SK-N-SH (cell line): ENCODE results near the gene SAMD4A. TPM values are rescaled to one million over a fixed set of nuclear protein-coding genes. Genes with fewer than 3 reads are reported as not detected.

ENCODE experiments used
- CTCF ChIA-PET: fragments of 300-600, 350-600 bp; formaldehyde crosslinking; extraction: SDS; loops from one replicate; lab custom pipeline; 2021; lab: Yijun Ruan, JAX
- POLR2A ChIA-PET: fragments of 350-600 bp; sonication (Branson Sonifier 250); formaldehyde crosslinking; extraction: SDS; loops from one replicate; lab custom pipeline; 2020; ENCODE audit warnings: antibody characterized with exemption, inconsistent platforms; lab: Yijun Ruan, JAX
- DNase-seq: peaks from one replicate; pipeline ENCODE4 v3.0.0; 2012
- H2AFZ ChIP-seq: fragments of 200-600 bp; sonication (generic); 2 replicates; pipeline ENCODE4 v1.8.1; 2016; ENCODE audit warnings: antibody characterized with exemption, mild to moderate bottlenecking, low read depth
- H3F3A ChIP-seq: fragments of 200-600 bp; sonication (generic); replicated peaks from 2 replicates; pipeline ENCODE3; 2016; ENCODE audit warnings: antibody characterized with exemption, mild to moderate bottlenecking; ENCODE audit not compliant: insufficient read depth
- H3K27ac ChIP-seq, 2 experiments: fragments of 200-500 bp in 1 of 2; fragments of 200-600 bp in 1 of 2; sonication (Bioruptor generic) in 1 of 2; sonication (generic), shearing (Covaris generic) in 1 of 2; 2 replicates each; pipeline versions ENCODE4 v1.5.1 to v1.6.1; 2014 to 2016; ENCODE audit warnings: low read depth in 2 of 2, inconsistent platforms in 1 of 2, low read length in 1 of 2, mild to moderate bottlenecking in 1 of 2, mixed read lengths in 1 of 2
- H3K27me3 ChIP-seq: fragments of 200-600 bp; sonication (generic), shearing (Covaris generic); 2 replicates; pipeline ENCODE4 v1.6.1; 2016; ENCODE audit warnings: mixed run types; ENCODE audit not compliant: insufficient read depth
- H3K36me3 ChIP-seq, 2 experiments: fragments of 200-500 bp in 1 of 2; fragments of 200-600 bp in 1 of 2; sonication (Bioruptor generic) in 1 of 2; sonication (generic) in 1 of 2; replicated peaks in 1 of 2; 2 replicates each; pipeline versions ENCODE3 to v1.5.1; 2014 to 2016; ENCODE audit warnings: low read length in 1 of 2, mild to moderate bottlenecking in 1 of 2; ENCODE audit not compliant: insufficient read depth in 2 of 2, control insufficient read depth in 1 of 2
- H3K4me1 ChIP-seq, 2 experiments: fragments of 200-500 bp in 1 of 2; fragments of 200-600 bp in 1 of 2; sonication (Bioruptor generic) in 1 of 2; sonication (generic), shearing (Covaris generic) in 1 of 2; 2 replicates each; pipeline versions ENCODE4 v1.5.1 to v1.6.1; 2014 to 2016; ENCODE audit warnings: low read depth in 1 of 2, low read length in 1 of 2, mixed run types in 1 of 2; ENCODE audit not compliant: insufficient read depth in 2 of 2, control insufficient read depth in 1 of 2
- H3K4me2 ChIP-seq: fragments of 200-600 bp; sonication (generic), shearing (Covaris generic); 2 replicates; pipeline ENCODE4 v1.6.1; 2017; ENCODE audit warnings: mixed run types
- H3K4me3 ChIP-seq, 2 experiments: fragments of 200-500 bp in 1 of 2; fragments of 200-600 bp in 1 of 2; sonication (Bioruptor generic) in 1 of 2; sonication (generic), shearing (Covaris generic) in 1 of 2; 2 replicates each; pipeline versions ENCODE4 v1.5.1 to v1.8.1; 2014 to 2016; ENCODE audit warnings: low read depth in 2 of 2, inconsistent platforms in 1 of 2, low read length in 1 of 2, mild to moderate bottlenecking in 1 of 2, mixed read lengths in 1 of 2, moderate library complexity in 1 of 2
- H3K79me2 ChIP-seq: fragments of 200-600 bp; sonication (generic); 2 replicates; pipeline ENCODE4 v1.8.1; 2017; ENCODE audit warnings: mild to moderate bottlenecking; ENCODE audit not compliant: insufficient read depth
- H3K9ac ChIP-seq: fragments of 200-600 bp; sonication (generic); 2 replicates; pipeline ENCODE4 v1.6.1; 2017; ENCODE audit warnings: mixed run types
- H3K9me2 ChIP-seq: fragments of 200-600 bp; sonication (generic); 2 replicates; pipeline ENCODE4 v1.6.1; 2017; ENCODE audit warnings: mixed run types
- H3K9me3 ChIP-seq: fragments of 200-600 bp; sonication (generic); 2 replicates; pipeline ENCODE4 v1.6.1; 2017; ENCODE audit warnings: mixed run types, mild to moderate bottlenecking, moderate library complexity
- H4K20me1 ChIP-seq: fragments of 200-600 bp; sonication (generic); 2 replicates; pipeline ENCODE4 v1.6.1; 2017; ENCODE audit warnings: mild to moderate bottlenecking, mixed run types; ENCODE audit not compliant: insufficient read depth
- EP300 ChIP-seq, 2 experiments: IDR thresholded peaks; 2 replicates each; pipeline versions ENCODE4 v1.4.0 to v1.6.1; 2012; ENCODE audit warnings: borderline replicate concordance in 1 of 2, low read depth in 1 of 2, low read length in 1 of 2
- FOSL2 ChIP-seq: IDR thresholded peaks from 2 replicates; pipeline ENCODE4 v1.4.0; 2012; ENCODE audit warnings: low read depth, mild to moderate bottlenecking, moderate library complexity, borderline replicate concordance
- GABPA ChIP-seq: IDR thresholded peaks from 2 replicates; pipeline ENCODE4 v1.4.0; 2012; ENCODE audit warnings: low read depth, mild to moderate bottlenecking
- GATA2 ChIP-seq: sonication (generic); formaldehyde crosslinking; IDR thresholded peaks from 2 replicates; pipeline ENCODE4 v1.5.0; 2020; ENCODE audit warnings: mild to moderate bottlenecking, missing genetic modification reagents
- JUND ChIP-seq: IDR thresholded peaks from 2 replicates; pipeline ENCODE4 v1.4.0; 2012
- MXI1 ChIP-seq: IDR thresholded peaks from 2 replicates; pipeline ENCODE4 v1.6.1; 2012; ENCODE audit warnings: mild to moderate bottlenecking, low read depth, low read length, improper control_type of control experiment
- NFIC ChIP-seq: IDR thresholded peaks from 2 replicates; pipeline ENCODE4 v1.4.0; 2012; ENCODE audit warnings: borderline replicate concordance
- NRF1 ChIP-seq: IDR thresholded peaks from 2 replicates; pipeline ENCODE4 v1.6.1; 2012; ENCODE audit warnings: low read depth, mild to moderate bottlenecking, low read length
- REST ChIP-seq: IDR thresholded peaks from 2 replicates; pipeline ENCODE4 v1.6.1; 2012; ENCODE audit warnings: mild to moderate bottlenecking, low read depth, low read length, moderate library complexity
- RFX5 ChIP-seq: IDR thresholded peaks from 2 replicates; pipeline ENCODE4 v1.6.1; 2012; ENCODE audit warnings: mild to moderate bottlenecking, improper control_type of control experiment, low read length
- SMC3 ChIP-seq: IDR thresholded peaks from 2 replicates; pipeline ENCODE4 v1.6.1; 2012; ENCODE audit warnings: low read depth, low read length, improper control_type of control experiment
- TEAD4 ChIP-seq: IDR thresholded peaks from 2 replicates; pipeline ENCODE4 v1.4.0; 2012; ENCODE audit warnings: mild to moderate bottlenecking, borderline replicate concordance; ENCODE audit not compliant: insufficient read depth
- USF1 ChIP-seq: IDR thresholded peaks from 2 replicates; pipeline ENCODE4 v1.4.0; 2012; ENCODE audit warnings: low read depth, borderline replicate concordance
- ZBTB33 ChIP-seq: IDR thresholded peaks from 2 replicates; pipeline ENCODE4 v1.4.0; 2012; ENCODE audit warnings: low read depth, borderline replicate concordance
- WGBS: methylation state at CpG from one replicate; pipeline ENCODE4 v1.1.6; 2017; ENCODE audit warnings: low lambda C conversion rate; 5-methylcytosine and 5-hydroxymethylcytosine counted together
- polyA plus RNA-seq, 3 experiments: library from polyadenylated mRNA; depleted of rRNA; stranded (reverse); fragments of >200 nt; gene quantifications; 2 replicates each; pipeline ENCODE4 v1.2.3, GENCODE V29; 2012

The SAMD4A gene
- polyA plus RNA-seq, 1 of the 3 experiments (the other 2 are of a cell fraction), result 5.0 TPM

- TF ChIP-seq REST (no peak), NFIC (no peak), RFX5 (no peak), MXI1 (no peak), FOSL2 (no peak)
Measured at GRCh38 chr14:54838931-54839512, 272.1 kb downstream of the SAMD4A start (continued).

GRCh38 chr14:54839701-54840119, 272.8 kb downstream of the SAMD4A start:
- CTCF ChIA-PET, result interaction anchor here (1.1 to 1.5 kb wide), 2 partner anchors 12 to 22 kb away, joined by 3 read pairs; no protein-coding TSS in a partner anchor

More at GRCh38 chr14:54839701-54840119, 272.8 kb downstream of the SAMD4A start:
- H3K4me2 ChIP-seq, result no peak overlapping the region
- no peaks in the 10 kb centered on the region for H3K27me3 ChIP-seq
- H3K9me3 ChIP-seq, result no peaks in the 10 kb centered on the region
- H3K4me3 ChIP-seq, result no peak overlapping the region
- peaks cover 0 to 7% of the 10 kb centered on the region in 2 experiments; a peak in 2 of 4 replicates for H3K4me1 ChIP-seq
- H3F3A ChIP-seq, result no peaks in the 10 kb centered on the region
- no peaks in the 10 kb centered on the region for H3K79me2 ChIP-seq
- H3K9ac ChIP-seq, result no peak overlapping the region
- H3K36me3 ChIP-seq, result peaks cover 0 to 10% of the 10 kb centered on the region in 2 experiments
- no peaks in the 10 kb centered on the region for H4K20me1 ChIP-seq
- POLR2A ChIA-PET, result no interaction called here
- TF ChIP-seq SMC3 (no peak), TEAD4 (no peak), RFX5 (no peak), JUND (no peak), GABPA (no peak), EP300 (IDR thresholded peaks at IDR 0.05; ENCODE audit: borderline replicate concordance in 1 of 2, low read depth in 1 of 2, low read length in 1 of 2) (no peak), GATA2 (no peak), USF1 (no peak), ZBTB33 (no peak), NRF1 (no peak)
- H3K27ac ChIP-seq, result peak overlapping the region in 1 of 2 experiments; percentile 60; a peak in 1 of 4 replicates
- no peaks in the 10 kb centered on the region for H3K9me2 ChIP-seq
- no peak overlapping the region for H2AFZ ChIP-seq
- WGBS, result 71% methylated on average over 3 of the region's 3 CpGs
- DNase-seq, result no peak
